22Rv1 (cell line): ENCODE measurements around the gene MAP2K3.

Experiments used
- CTCF ChIP-seq: fragments of 450-650 bp; IDR thresholded peaks from 2 replicates; pipeline ENCODE4 v1.5.1; 2017; ENCODE audit warnings: mild to moderate bottlenecking
- ZFX ChIP-seq: fragments of 450-650 bp; IDR thresholded peaks from 2 replicates; pipeline ENCODE4 v1.6.1; 2017; ENCODE audit warnings: antibody characterized with exemption, borderline replicate concordance

GRCh38 chr17:21276264-21276588 is 8.3 kb upstream of the MAP2K3 start:
- TF ChIP-seq CTCF (no peak), ZFX (no peak)
